ENCODE results near the gene AURKA. TPM values are rescaled to one million over a fixed set of nuclear protein-coding genes. Genes with fewer than 3 reads are reported as not detected.

The AURKA gene
- total and polyA plus RNA-seq, 2 experiments from 2014 or later: 75.8 to 82.0 TPM

GRCh38 chr20:56430461-56430860 is 38.4 kb upstream of the AURKA start (continued):
- TF ChIP-seq ETS1 (IDR thresholded peaks at IDR 0.05) (no peak), EZH2phosphoT487 (IDR thresholded peaks at IDR 0.05; ENCODE audit: unreplicated experiment) (no peak), CTCF (conservative IDR thresholded peaks at IDR 0.05; ENCODE audit: low read depth in 2 of 2) (no peak), EZH2 (IDR thresholded peaks at IDR 0.05; ENCODE audit: low read depth, unreplicated experiment) (no peak)

GRCh38 chr20:56429941-56430340 is 37.9 kb upstream of the AURKA start:
- DNase-seq (ENCODE audit: low spot score) (no peak), ATAC-seq (no peak)
- Histone ChIP-seq H3K79me2 (replicated peaks; ENCODE audit: insufficient read depth) (no peaks in the 10 kb centered on the region), H3K36me3 (ENCODE audit: insufficient read depth) (no peaks in the 10 kb centered on the region), H3K9me2 (ENCODE audit: insufficient read depth) (no peaks in the 10 kb centered on the region), H3K4me3 (no peak overlapping the region), H2AFZ (no peak overlapping the region), H3F3A (replicated peaks; ENCODE audit: low read depth) (no peaks in the 10 kb centered on the region), H3K4me2 (no peak overlapping the region), H3K4me1 (ENCODE audit: insufficient read depth) (no peaks in the 10 kb centered on the region), H4K20me1 (replicated peaks; ENCODE audit: insufficient read depth) (no peaks in the 10 kb centered on the region), H3K27ac (ENCODE audit: low read depth) (no peak overlapping the region), H3K27me3 (ENCODE audit: insufficient read depth) (0 out of 2 replicates have a peak, but pooled peaks cover 5% of the 10 kb centered on the region)
- TF ChIP-seq JUNB (IDR thresholded peaks at IDR 0.05; ENCODE audit: unreplicated experiment) (no peak), ETS1 (IDR thresholded peaks at IDR 0.05) (no peak), CTCF (conservative IDR thresholded peaks at IDR 0.05; ENCODE audit: low read depth in 2 of 2) (no peak), EZH2 (IDR thresholded peaks at IDR 0.05; ENCODE audit: low read depth, unreplicated experiment) (no peak)
- Mint-ChIP-seq H3K9me3 (no peaks in the 10 kb centered on the region; the same call in 2 of the 3 replicates), H3K36me3 (ENCODE audit: low read depth) (no peaks in the 10 kb centered on the region; the same call in 2 of the 3 replicates), H3K27ac (no peak overlapping the region), H3K4me3 (no peak overlapping the region), H3K27me3 (ENCODE audit: insufficient read depth, low read depth, poor library complexity) (peaks cover 22% of the 10 kb centered on the region), H3K4me1 (no peaks in the 10 kb centered on the region; the same call in 2 of the 3 replicates)

GRCh38 chr20:56429502-56429901 is 37.5 kb upstream of the AURKA start:
- H3K9me2 ChIP-seq (ENCODE audit: insufficient read depth): no peaks in the 10 kb centered on the region

More at GRCh38 chr20:56429502-56429901, 37.5 kb upstream of the AURKA start:
- Mint-ChIP-seq H3K27ac (no peak overlapping the region; the same call in 1 of the 2 replicates), H3K27me3 (ENCODE audit: insufficient read depth, low read depth, poor library complexity) (peaks cover 22% of the 10 kb centered on the region), H3K4me1 (no peaks in the 10 kb centered on the region; the same call in 2 of the 3 replicates), H3K9me3 (no peaks in the 10 kb centered on the region; the same call in 2 of the 3 replicates), H3K36me3 (ENCODE audit: low read depth) (no peaks in the 10 kb centered on the region; the same call in 2 of the 3 replicates), H3K4me3 (no peak overlapping the region)
- Histone ChIP-seq H3F3A (replicated peaks; ENCODE audit: low read depth) (no peaks in the 10 kb centered on the region), H3K4me1 (ENCODE audit: insufficient read depth) (no peaks in the 10 kb centered on the region), H4K20me1 (replicated peaks; ENCODE audit: insufficient read depth) (no peaks in the 10 kb centered on the region), H3K36me3 (ENCODE audit: insufficient read depth) (no peaks in the 10 kb centered on the region), H3K79me2 (replicated peaks; ENCODE audit: insufficient read depth) (no peaks in the 10 kb centered on the region), H3K27ac (ENCODE audit: low read depth) (no peak overlapping the region), H3K27me3 (ENCODE audit: insufficient read depth) (0 out of 2 replicates have a peak, but pooled peaks cover 5% of the 10 kb centered on the region), H3K4me2 (no peak overlapping the region), H2AFZ (no peak overlapping the region), H3K4me3 (no peak overlapping the region)
- DNase-seq (ENCODE audit: low spot score) (no peak), ATAC-seq (no peak)
- no peak for TF ChIP-seq CREB1 (CRISPR knock-in tag; IDR thresholded peaks at IDR 0.05; ENCODE audit: low read depth)
